Type B pancreatic cell (in vitro differentiated cells): ENCODE data around the gene RFX3. TPM values are rescaled to one million over a fixed set of nuclear protein-coding genes. Genes with fewer than 3 reads are reported as not detected.

Experiments
- DNase-seq: peaks from one replicate; pipeline ENCODE4 v3.0.0; 2021; ENCODE audit warnings: mixed read lengths; ENCODE audit not compliant: unreplicated experiment; ENCODE audit errors: extremely low spot score
- H3K27ac Mint-ChIP-seq: 2 replicates; pipeline ENCODE4 v1.8.0; 2021; ENCODE audit warnings: mild to moderate bottlenecking, mixed read lengths
- H3K27me3 Mint-ChIP-seq: 2 replicates; pipeline ENCODE4 v1.8.0; 2021; ENCODE audit warnings: mixed read lengths
- H3K36me3 Mint-ChIP-seq: 2 replicates; pipeline ENCODE4 v1.8.0; 2021; ENCODE audit warnings: mixed read lengths
- H3K4me1 Mint-ChIP-seq: one replicate; pipeline ENCODE4 v1.8.0; 2021; ENCODE audit warnings: mixed read lengths; ENCODE audit not compliant: unreplicated experiment
- H3K4me3 Mint-ChIP-seq: 2 replicates; pipeline ENCODE4 v1.8.0; 2021; ENCODE audit warnings: mild to moderate bottlenecking, mixed read lengths
- H3K9me3 Mint-ChIP-seq: 2 replicates; pipeline ENCODE4 v1.8.0; 2021; ENCODE audit warnings: mixed read lengths
- total RNA-seq: library from RNA; stranded (reverse); gene quantifications from 2 replicates; pipeline ENCODE4 v1.2.1, GENCODE V29; 2021; ENCODE audit warnings: low replicate concordance
- TF ChIP-seq, protein P1 (sequence below): fragments of 200-600 bp; sonication (generic); conservative IDR thresholded peaks from 2 replicates; pipeline ENCODE4 v1.5.0; 2021; ENCODE audit warnings: antibody characterized with exemption, mild to moderate bottlenecking

The RFX3 gene
- total RNA-seq, 1 donor from 2014 or later = 42.5 TPM

DNA sequence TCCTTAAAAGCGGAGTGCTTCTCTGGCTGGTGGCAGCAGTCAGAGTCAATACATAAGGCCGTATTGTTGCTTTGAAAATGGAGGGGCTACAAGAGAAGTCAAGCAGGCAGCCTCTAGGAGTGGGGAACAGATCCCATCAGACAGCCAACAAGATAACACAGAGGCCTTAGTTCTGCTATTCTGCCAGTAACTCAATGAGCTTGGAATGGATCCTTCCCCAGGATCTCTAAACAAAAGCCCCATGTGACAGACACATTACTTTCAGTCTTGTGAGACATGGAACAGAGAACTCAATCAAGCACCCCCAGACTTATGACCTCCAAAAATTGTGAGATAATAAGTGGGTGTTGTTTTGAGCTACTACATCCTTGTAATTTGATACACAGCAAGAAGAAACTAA is 158.6 kb downstream of the RFX3 start:
- Mint-ChIP-seq H3K4me1 (peaks cover 17% of the 10 kb centered on the region), H3K4me3 (no peak overlapping the region), H3K27ac (no peak overlapping the region), H3K36me3 (peaks cover 3% of the 10 kb centered on the region), H3K9me3 (no peaks in the 10 kb centered on the region), H3K27me3 (no peaks in the 10 kb centered on the region)
- TF ChIP-seq, protein P1, sequence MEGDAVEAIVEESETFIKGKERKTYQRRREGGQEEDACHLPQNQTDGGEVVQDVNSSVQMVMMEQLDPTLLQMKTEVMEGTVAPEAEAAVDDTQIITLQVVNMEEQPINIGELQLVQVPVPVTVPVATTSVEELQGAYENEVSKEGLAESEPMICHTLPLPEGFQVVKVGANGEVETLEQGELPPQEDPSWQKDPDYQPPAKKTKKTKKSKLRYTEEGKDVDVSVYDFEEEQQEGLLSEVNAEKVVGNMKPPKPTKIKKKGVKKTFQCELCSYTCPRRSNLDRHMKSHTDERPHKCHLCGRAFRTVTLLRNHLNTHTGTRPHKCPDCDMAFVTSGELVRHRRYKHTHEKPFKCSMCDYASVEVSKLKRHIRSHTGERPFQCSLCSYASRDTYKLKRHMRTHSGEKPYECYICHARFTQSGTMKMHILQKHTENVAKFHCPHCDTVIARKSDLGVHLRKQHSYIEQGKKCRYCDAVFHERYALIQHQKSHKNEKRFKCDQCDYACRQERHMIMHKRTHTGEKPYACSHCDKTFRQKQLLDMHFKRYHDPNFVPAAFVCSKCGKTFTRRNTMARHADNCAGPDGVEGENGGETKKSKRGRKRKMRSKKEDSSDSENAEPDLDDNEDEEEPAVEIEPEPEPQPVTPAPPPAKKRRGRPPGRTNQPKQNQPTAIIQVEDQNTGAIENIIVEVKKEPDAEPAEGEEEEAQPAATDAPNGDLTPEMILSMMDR = no peak
- no peak for DNase-seq

GRCh38 chr9:3361689-3362392 is 164.0 kb downstream of the RFX3 start:
- TF ChIP-seq, protein P1 = no peak
- Mint-ChIP-seq H3K4me3 (no peak overlapping the region), H3K9me3 (no peaks in the 10 kb centered on the region), H3K36me3 (no peaks in the 10 kb centered on the region), H3K4me1 (peaks cover 7% of the 10 kb centered on the region), H3K27me3 (no peaks in the 10 kb centered on the region), H3K27ac (no peak overlapping the region)
- no peak for DNase-seq

DNA sequence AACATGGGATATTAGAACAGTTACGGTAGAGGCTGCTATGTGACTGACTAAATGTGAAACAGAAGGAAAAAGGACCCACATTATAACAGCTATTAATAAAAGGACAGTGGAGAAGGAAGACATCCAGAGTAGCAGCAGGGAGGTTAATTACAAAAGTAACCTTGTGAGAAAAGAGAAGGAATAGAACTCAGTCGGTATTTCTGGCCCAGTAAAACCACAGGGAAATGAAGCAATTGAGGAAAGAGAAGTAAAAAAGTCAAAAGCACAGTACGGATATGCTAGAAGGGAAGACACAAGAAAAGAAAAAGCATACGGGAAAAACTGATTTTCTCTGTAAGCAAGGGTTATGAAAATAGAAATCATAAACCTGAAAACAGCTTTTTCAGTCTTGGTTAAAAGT is 164.7 kb downstream of the RFX3 start:
- H3K4me3 Mint-ChIP-seq = no peak overlapping the region
- no peaks in the 10 kb centered on the region for H3K36me3 Mint-ChIP-seq
- TF ChIP-seq, protein P1 = no peak
- H3K27me3 Mint-ChIP-seq = no peaks in the 10 kb centered on the region
- peaks cover 7% of the 10 kb centered on the region for H3K4me1 Mint-ChIP-seq
- no peaks in the 10 kb centered on the region for H3K9me3 Mint-ChIP-seq
- no peak overlapping the region for H3K27ac Mint-ChIP-seq
- no peak for DNase-seq

DNA sequence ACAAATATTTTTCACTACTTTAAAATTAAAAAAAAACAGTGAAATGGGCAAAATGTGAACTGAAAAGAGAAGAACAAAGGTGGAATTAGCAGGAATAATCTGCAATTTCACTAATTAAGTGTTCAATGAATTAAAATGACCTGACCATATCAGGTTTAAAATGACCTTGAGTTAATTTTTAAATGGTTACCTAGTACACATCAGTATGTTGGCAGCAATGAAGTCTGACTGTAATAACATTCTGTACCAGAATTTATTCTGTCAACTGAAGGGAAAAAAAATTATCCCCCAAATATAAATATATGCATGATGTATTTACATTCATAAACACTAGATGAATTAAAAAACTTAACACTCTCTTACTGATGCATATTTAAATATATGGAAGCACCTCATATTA is 165.6 kb downstream of the RFX3 start:
- no peaks in the 10 kb centered on the region for H3K36me3 Mint-ChIP-seq
- no peaks in the 10 kb centered on the region for H3K27me3 Mint-ChIP-seq
- no peak for DNase-seq
- TF ChIP-seq, protein P1 = no peak
- peaks cover 7% of the 10 kb centered on the region for H3K4me1 Mint-ChIP-seq
- H3K27ac Mint-ChIP-seq = no peak overlapping the region
- no peak overlapping the region for H3K4me3 Mint-ChIP-seq
- no peaks in the 10 kb centered on the region for H3K9me3 Mint-ChIP-seq

GRCh38 chr9:3359778-3360177 is 166.0 kb downstream of the RFX3 start:
- Mint-ChIP-seq H3K9me3 (no peaks in the 10 kb centered on the region), H3K27me3 (no peaks in the 10 kb centered on the region), H3K27ac (no peak overlapping the region), H3K36me3 (no peaks in the 10 kb centered on the region), H3K4me1 (peaks cover 7% of the 10 kb centered on the region), H3K4me3 (no peak overlapping the region)
- DNase-seq = no peak
- TF ChIP-seq, protein P1 = no peak
